GM19043 (cell line): ENCODE data around the gene PPFIBP2.
"Not testable (repeated sequence)": the region's sequence is repeated elsewhere in the genome, so short reads cannot be mapped to it uniquely, and the experiment has no call there.

ENCODE experiments used
- ATAC-seq: cut with Tn5 transposase; IDR thresholded peaks from one replicate; pipeline ENCODE4 v1.9.1; 2021; ENCODE audit warnings: low read depth; ENCODE audit not compliant: unreplicated experiment

The PPFIBP2 gene

DNA sequence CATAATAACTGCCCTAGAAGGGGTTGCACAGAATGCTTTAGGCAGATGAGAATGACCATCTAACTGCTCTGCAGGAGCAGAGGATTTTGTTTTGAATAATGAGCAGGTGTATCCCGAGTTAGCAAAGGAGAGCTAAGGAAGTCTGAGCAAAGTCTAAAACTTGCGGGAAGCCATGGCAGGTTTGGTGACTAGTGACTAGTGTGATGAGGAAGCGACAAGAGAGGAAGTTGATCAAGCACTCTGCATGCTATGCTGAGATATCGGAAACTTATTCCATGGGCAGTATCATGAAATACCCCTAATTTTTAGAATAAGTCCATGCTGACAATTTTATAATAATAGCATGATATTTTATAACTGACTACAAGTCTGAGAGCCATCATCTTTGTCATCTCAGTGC is 15.6 kb upstream of the PPFIBP2 start:
- no peak for ATAC-seq

DNA sequence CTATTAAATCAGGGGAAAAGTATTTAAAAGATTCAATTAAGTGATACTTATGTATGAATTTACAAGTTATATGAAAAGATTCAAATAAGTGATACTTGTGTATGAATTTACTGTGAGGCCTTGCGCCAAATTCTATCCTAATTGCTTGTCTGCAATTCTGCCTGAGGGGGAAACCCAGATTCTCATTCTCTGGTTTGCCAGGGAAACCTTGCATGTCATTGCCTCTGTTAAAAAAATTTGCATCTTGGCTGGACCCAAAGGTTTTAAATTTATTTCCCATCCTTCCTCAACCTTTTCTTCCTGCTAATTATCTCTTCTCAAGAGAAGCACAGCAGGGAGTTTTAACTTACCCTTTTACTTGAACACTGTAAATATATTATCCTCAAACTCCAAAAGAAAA is 14.7 kb upstream of the PPFIBP2 start:
- ATAC-seq, result no peak

DNA sequence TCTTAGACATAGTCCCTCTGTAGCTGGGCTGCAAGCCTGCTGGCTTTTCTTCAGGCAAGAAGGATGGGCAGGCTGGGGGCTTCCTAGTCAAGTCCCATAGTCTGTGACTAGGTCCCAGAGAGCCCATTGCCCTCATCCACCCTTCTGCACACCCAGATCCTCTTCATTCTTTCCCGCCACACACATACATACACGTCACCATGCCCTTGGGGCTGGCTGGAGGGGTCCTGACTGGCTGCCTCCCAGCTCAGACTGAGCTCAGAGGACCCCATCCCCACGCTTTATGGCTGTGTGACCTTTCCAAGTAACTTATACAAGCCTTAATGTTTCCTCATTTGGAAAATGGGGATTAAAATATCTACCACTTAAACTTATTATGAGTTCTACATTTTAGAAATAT is 13.5 kb upstream of the PPFIBP2 start:
- no peak for ATAC-seq

DNA sequence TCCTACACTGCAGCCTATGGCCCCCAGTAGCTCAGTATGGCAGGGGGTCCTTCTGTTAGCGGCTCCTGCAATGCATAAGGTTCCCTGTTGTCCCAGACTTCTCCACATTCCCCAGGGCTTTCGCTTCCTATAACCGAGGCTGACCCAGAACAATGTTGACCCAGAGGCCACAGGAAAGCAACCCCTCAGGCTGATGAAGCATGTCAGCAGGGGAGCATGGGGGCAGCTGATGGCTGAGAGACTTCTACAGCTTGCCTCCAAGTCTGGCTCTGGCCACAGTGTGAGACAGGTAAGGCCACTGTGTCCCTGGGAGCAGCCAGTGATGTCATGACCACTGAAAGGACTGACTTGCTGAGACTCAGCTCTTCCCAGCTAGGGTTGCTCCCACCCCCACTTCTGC is 12.5 kb upstream of the PPFIBP2 start:
- no peak for ATAC-seq

DNA sequence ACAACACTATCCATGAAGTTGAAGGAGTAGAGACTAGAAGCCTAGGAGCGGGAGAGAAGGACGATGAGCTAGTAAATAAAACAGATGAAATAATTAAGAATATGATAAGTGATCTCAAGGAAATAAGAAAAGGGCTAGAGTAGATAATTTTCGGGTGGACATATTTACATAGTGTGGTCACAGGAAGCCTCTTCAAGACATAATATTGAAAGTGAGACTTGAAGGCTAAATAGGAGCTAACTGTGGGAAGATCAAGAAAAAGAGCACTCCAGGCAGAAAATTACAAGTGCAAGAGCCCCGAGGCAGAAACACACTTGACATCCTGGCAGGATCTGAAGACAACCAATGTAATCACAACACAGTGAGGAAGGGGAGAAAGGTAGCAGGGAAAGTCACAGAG is 11.9 kb upstream of the PPFIBP2 start:
- ATAC-seq, result peak; percentile 47

DNA sequence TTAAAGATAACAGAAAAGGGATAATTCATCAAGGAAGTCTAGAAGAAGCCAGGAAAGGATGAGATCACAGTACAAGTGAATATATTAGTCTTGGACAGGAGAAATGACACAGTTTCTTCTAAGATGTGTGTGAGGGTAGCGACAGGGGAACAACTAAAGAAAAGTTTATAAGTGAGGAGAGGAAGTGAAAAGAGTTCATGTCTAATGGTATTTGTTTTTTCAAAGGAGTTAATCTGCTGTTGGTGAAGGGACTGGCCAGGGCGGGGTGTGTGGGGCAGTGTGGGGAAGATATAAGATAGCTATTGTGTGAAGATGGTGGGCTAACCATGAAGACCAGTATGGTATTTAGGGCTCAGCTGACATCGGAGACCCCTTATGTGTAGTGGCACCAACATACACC is 7.6 kb upstream of the PPFIBP2 start:
- no peak for ATAC-seq

DNA sequence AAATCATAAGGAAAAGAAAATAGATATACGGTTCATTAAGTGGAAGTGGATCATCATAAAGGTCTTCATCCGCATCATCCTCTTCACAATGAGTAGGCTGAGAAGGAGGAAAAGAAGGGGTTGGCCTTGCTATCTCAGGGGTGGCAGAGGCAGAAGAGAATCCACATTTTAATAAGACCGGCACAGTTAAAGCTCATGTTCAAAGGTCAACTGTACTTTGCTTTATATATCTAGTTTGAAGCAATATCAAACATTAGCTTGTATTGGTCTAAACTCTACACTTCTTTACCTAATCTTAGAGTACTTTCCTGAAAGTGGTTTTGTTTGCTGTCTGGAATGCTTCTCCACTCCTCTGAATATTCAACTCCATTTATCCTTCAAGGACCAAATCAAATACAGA is 5.7 kb upstream of the PPFIBP2 start:
- ATAC-seq, result no peak

DNA sequence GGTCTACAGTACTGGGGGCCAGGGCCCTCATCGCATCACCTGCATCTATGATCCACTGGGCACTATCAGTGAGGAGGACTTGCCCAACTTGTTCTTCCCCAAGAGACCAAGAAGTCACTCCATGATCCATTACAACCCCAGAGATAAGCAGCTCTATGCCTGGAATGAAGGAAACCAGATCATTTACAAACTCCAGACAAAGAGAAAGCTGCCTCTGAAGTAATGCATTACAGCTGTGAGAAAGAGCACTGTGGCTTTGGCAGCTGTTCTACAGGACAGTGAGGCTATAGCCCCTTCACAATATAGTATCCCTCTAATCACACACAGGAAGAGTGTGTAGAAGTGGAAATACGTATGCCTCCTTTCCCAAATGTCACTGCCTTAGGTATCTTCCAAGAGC is 3.8 kb upstream of the PPFIBP2 start:
- ATAC-seq, result no peak

DNA sequence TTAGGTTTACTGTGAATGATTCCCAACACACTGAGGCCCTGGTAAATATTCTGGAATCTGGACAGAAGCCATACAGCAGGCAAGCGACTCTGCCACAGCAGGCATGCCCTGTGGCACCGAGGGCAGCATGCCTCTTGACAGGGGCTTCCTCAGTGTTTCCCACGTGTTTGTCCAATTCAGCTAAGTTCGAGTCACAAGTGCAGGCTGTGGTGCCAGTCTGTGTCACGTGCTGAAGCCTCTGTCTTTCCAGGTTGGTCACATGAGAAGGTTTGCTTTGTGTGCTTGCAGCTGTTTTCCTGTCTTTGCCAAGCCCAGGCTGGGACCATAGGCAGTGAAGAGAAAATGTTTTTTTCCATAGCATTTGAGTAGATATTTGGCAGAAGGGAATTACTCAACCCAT is 2.4 kb upstream of the PPFIBP2 start:
- ATAC-seq, result no peak

DNA sequence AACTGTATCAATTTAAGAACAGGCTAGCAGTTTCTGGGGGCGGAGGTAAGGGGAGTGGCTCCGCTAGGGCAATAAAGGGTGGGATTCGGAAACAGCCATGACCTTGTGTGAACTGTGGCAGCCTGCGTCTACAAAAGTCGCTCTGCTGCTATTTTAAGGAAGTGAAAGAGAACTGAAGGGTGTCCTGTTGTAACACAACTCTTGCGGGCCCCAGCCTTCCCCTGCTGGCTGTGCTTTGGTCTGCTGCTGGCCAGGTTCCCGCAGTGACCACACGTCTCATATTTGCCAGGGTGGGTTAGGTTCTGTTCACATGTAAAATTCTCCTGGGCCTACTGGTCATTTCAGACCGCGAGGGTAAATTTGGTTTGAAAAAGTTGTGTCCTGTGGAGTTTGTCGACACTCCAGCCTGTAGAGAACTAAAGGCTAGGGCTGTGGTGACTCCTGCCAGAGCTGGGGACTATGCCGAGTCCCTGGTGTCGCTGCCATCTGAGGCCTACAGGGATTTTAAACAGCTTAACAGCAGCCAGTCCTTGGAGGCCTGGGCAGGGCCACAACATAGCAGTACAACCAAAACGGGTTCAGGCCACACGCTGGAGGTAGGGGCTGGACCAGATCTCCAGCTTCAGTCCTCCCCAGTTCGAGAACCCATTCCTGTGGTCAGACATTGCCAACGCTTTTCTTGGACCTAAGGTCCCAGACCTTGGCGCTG is 1.1 kb upstream of the PPFIBP2 start:
- ATAC-seq, result peak; percentile 69

DNA sequence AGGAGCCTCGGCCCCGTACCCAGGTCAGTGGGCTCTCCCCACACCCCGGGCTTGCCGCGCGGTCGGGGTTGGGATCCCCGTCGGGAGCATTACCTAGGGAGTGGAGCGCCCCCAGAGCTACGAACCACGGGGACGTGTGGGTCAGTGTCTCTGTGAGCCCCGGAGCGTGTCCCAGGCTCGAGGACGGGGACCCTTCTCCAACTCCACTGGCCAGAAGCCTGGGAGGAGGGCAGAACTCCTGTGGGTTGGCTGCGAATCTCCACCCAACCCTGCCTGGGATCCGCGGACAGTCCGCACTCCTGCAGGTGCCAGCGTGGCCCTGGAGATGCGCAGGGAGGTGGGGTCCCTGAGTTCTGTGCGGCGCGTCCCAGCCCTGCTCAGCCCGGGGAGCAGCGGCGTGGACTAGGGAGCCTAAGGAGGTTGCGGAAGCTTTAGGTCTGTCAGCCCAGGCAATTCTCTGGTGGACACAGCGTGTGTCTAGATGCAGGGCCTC is 346 bp downstream of the PPFIBP2 start:
- ATAC-seq, result no peak

DNA sequence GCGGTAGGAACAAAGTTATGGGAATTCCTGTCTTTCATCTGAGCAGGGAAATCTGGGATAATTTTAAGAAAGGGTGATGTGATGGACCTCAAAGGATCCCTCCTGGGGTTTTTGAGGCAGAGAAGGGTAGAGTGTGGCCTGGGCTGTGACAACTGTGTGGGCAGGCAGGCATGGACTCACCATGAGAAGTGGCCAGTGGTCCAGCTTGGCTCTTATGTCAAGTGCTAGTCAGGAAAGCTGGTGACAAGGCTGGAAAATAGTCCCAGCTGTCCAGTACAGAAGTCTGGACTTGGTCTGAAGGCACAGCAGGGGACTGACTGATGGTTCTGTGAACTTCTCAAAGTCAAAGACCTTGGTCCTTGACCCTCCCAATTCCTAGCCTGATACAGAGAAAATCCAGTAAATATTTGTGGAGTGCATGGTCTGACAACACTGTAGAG is 1.7 kb downstream of the PPFIBP2 start:
- no peak for ATAC-seq

DNA sequence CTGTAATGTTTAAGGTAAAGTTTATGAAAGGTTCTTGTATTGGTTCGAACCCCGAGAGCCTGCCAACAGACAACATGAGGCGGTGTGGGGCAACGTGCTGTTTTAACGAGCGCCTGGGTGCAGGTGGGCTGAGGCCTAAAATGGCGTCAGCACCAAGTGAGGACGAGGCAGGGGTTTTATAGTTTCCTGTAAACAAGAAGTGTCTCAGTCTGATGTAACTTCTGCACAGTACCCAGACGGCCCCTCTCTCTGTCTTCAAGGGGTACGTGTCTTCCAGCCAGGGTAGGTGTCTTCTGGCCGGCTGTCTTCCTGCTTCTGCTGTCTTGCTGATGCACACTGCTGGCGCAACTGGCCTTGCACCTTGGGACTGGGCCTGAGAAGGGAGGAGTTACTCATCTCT is 2.7 kb downstream of the PPFIBP2 start:
- no peak for ATAC-seq

DNA sequence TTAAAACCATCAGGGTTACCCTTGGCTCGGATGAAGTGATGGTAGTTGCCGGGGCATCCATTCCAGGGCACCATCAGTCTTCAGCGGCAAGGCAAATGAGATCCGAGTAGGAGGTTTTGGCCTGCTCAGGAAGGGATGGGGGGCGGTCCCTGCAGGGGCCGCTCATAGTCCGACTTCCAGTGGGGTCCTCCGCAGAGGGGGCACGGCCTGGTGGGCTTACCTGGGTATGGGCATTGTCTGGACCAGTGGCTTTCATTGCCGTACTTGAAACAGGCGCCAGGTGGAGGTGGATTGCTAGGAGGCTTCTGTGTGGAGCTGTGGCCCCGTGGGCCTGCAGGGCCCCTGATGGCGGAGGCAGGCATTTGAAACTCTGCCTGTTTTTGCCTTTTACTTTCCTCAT is 3.9 kb downstream of the PPFIBP2 start:
- not testable (repeated sequence) for ATAC-seq

DNA sequence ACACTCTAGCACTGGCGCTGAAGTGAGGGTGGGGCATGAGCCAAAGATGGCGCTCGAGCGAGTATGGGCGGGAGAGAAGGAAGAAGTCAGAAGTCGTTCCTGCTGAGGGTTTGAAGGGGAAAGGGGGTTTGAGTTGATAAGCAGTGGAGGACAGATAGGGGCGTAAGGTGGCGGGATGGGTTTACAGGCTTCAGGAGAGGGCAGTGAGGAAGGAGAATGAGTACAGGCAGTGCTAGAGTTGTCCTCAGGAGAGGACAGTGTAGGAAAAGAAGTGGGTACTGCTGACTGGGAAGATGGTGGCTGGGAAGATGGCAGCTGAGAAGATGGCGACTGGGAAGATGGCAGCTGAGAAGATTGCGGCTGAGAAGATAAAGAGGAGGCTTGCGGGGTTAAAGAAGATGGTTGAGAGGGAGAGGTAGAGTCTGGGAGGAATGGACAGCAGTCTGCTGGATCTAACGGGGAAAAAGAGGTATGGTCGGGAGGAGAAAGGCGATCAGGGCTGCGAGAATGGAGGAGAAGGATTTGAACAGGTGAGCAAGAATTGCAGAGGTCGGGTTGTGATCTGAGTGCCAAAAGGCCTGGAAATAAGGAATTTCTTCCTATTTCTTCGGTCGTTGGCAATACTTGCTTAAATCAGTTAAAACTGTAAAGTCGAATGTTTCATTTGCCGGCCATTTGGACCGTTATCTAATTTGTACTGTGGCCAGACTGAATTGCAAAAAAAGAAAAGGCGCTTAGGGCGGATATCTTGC is 5.2 kb downstream of the PPFIBP2 start:
- ATAC-seq, result no peak

DNA sequence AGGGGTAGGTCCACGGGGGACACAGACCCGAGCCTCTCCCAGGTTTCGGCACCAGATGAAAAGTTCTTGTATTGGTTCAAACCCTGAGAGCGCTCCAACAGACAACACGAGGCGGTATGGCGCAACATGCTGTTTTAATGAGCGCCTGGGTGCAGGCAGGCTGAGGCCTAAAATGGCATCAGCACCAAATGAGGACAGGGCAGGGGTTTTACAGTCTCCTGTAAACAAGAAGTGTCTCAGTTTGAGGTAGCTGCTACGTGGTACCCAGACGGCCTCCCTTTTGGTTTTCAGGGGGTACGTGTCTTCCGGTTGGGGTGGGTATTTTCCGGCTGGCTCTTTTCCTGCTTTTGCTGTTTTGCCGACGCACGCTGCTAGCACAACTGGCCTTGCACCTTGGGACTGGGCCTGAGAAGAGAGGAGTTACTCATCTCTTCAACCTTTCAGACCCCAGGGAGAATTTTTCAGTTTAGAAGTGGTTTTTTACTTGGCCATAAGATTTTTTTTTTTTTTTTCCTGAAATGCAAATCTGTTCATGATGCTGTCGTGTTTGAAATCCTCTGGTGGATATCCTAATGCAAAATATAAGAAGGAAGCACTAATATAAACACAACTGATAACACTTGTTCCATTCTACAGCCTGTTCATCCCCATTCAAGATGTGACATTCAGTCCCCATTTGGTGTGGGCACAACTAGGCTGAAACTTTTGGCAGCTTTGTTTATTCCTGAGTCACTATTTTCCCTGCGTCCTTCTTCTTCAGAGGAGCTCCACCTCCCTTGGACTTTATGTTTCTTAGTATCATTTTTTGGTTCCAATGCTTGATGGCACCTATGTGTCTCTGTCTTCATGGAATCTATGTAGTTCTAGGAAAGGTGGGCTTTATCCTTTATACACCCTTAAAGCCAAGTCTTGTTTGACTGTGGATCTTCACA is 6.5 kb downstream of the PPFIBP2 start:
- peak; percentile 49 for ATAC-seq

DNA sequence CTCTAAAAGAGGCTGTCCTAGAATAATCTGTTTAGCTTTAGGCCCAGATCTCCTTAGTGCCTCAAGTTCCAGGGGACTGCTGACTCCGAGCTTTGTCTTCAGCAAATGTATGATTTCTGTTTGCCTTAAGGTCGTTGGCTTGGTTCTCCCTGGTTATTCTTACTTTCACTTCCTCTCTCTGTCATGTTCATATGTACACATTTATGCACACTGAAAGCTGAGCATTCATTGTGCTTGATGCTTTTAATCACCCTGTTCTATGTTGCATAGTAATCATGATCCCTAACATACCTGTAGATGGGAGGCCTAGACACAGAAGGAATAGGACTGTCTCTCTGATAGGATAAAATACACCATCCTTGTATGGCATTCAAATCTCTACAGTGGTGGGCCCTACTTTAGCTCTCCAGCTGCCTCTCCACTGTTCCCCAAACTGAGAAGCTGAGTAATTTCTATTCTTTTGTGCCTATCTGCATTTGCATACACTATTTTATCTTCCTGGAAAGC is 7.2 kb downstream of the PPFIBP2 start:
- peak; percentile 74 for ATAC-seq

DNA sequence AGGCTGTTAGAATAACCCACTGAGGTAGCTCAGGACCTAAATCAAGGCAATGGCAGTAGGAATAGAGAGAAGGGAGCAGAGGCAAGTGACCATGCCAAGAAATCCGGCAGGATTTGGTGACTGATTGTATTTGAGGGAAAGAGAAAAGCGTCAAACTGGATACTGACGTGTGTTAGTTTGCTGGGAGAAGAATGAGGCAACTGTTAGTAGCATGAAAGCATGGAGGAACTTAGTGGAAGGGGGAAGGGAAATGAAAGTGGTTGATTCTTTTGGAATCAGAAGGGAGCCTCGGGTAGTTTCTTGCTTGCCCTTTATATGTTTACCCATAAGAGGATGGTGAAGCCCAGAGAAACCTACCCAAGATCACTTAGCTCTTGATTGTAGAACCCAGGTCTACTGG is 8.3 kb downstream of the PPFIBP2 start:
- no peak for ATAC-seq

DNA sequence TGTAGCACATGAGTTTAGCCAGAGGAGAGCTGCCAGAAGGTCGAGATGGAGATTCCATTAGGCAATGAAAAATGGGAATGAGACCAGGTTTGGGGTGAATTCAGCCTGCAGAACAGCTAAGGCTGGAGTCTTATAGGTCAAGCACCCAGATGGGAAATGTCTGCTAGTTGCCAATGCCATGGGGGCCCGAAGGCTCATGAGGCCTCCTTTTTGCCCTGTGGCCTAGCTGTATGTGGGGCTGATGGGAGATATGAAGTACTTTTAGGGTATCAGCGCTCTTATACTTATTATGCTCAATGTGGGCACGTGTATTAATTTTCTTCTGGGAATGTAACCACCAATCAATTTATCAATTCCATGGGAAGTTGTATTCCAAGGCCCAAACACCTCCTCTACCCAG is 8.7 kb downstream of the PPFIBP2 start:
- ATAC-seq, result no peak

DNA sequence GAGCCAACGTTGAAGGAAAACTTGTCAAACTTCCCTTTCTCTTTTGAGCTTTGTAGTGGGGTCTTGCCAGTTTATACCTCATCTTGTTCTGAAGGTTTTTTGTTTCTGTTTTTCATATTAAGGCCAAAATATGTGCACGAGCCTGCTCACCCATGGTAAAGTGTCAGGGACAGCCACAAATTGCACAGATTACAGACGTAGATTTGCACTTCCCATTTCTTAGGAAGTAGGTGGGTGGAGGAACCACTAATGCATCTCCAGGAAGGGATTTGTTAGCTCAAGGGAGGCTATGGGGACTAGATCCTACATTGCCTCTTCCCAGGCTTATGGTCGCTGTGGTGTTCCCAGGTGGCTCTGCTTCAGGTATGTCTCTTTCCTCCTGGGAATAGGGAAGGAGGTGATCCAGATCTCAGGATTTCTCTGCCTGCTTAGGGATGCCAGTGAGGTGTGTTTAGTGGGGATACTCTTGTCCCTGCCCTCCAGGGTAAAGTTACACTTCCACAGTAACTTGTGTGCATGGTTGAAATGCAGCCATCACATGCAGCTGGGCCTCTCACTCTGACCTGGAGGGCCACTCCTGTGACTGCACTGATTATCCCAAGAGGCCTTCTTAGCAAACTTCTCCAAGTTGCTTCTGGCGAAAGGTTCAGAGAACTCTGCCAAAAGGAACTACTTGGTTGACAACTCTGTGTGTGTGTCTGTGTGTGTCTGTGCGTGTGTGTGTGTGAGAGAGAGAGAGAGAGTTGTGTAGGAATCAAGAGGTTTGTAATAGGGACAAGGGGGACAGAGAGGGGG is 9.8 kb downstream of the PPFIBP2 start:
- no peak for ATAC-seq
